SK-N-MC (cell line): ENCODE data around the gene PVALB.

Experiments
- DNase-seq: peaks from one replicate; pipeline ENCODE4 v3.0.0-alpha.2; 2011; ENCODE audit warnings: low read depth, low spot score
- H3K27ac ChIP-seq: fragments of 200-600 bp; sonication (generic); 2 replicates; pipeline ENCODE4 v1.5.1; 2016; ENCODE audit warnings: mixed run types
- H3K36me3 ChIP-seq: fragments of 200-600 bp; sonication (generic); 2 replicates; pipeline ENCODE4 v1.6.1; 2017; ENCODE audit warnings: antibody characterized with exemption, low read length, mixed read lengths; ENCODE audit not compliant: insufficient read depth
- H3K4me3 ChIP-seq: fragments of 200-600 bp; sonication (generic); 2 replicates; pipeline ENCODE4 v1.5.1; 2016
- H3K9ac ChIP-seq: fragments of 200-600 bp; sonication (generic); 2 replicates; pipeline ENCODE4 v1.8.0; 2017; ENCODE audit warnings: mixed run types, mixed read lengths; ENCODE audit not compliant: insufficient read length
- H3K9me3 ChIP-seq: fragments of 200-600 bp; sonication (generic); 2 replicates; pipeline ENCODE4 v1.6.1; 2017; ENCODE audit warnings: low read depth, mild to moderate bottlenecking, antibody characterized with exemption, low read length, moderate library complexity, mixed read lengths
- EZH2 ChIP-seq: fragments of 200-600 bp; sonication (generic); IDR thresholded peaks from one replicate; pipeline ENCODE4 v1.6.1; 2017; ENCODE audit warnings: antibody characterized with exemption
- FOXP2 ChIP-seq: optimal IDR thresholded peaks from 2 replicates; pipeline ENCODE3; 2011; ENCODE audit warnings: mild to moderate bottlenecking, moderate library complexity; ENCODE audit not compliant: insufficient read depth; ENCODE audit errors: extremely low read length, control extremely low read depth
- POLR2AphosphoS5 ChIP-seq: IDR thresholded peaks from 2 replicates; pipeline ENCODE4 v1.6.1; 2012; ENCODE audit warnings: mild to moderate bottlenecking, low read depth, low read length, borderline replicate concordance

Gene PVALB

GRCh38 chr22:36768141-36768540 lies 48.7 kb downstream of the PVALB start:
- Histone ChIP-seq H3K9ac (no peak overlapping the region), H3K36me3 (no peaks in the 10 kb centered on the region), H3K9me3 (no peaks in the 10 kb centered on the region), H3K27ac (no peak overlapping the region), H3K4me3 (no peak overlapping the region)
- TF ChIP-seq EZH2 (no peak), POLR2AphosphoS5 (no peak), FOXP2 (no peak)
- DNase-seq, result no peak

DNA sequence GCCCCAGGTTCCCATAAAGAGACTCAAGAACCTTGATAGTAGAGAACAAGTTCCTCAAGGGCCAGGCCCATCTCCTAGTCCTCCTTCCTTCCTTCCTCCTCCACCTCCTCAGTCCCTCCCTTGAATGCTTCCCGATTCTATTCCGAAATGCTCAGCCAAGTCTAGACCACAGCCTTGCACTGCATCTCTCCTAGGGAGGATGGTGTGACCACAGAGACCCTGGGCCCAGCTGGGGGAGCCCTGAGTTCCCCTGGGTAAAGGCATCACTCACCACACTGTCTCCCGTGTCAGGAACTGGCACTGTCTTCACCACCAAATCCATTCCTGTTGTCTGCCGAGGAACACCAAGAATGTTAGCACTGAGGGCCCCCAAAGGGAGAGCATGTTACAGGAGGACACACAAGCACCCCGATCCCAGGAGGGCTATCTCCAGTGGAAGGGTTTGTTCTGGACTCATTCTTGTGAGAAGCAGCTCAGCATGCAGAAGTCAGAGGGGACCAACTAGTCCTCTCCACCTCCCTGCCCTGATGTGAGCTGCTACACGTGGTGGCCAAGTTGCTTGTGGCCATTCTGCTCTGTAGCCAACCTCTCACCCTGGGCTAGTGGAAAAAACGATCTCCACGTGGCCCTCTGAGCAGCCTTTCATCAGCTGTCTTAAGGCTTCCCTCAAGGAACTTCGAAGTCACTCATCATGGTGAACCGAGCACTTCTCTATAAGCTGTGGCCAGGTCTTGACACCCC lies 49.6 kb downstream of the PVALB start:
- no peak for DNase-seq
- H3K9ac ChIP-seq, result no peak overlapping the region
- no peak overlapping the region for H3K27ac ChIP-seq
- H3K4me3 ChIP-seq, result no peak overlapping the region
- H3K36me3 ChIP-seq, result no peaks in the 10 kb centered on the region
- H3K9me3 ChIP-seq, result no peaks in the 10 kb centered on the region
- TF ChIP-seq EZH2 (no peak), FOXP2 (no peak), POLR2AphosphoS5 (no peak)

GRCh38 chr22:36765943-36766450 lies 50.8 kb downstream of the PVALB start:
- Histone ChIP-seq H3K27ac (no peak overlapping the region), H3K9me3 (no peaks in the 10 kb centered on the region), H3K36me3 (no peaks in the 10 kb centered on the region), H3K4me3 (no peak overlapping the region), H3K9ac (no peak overlapping the region)
- TF ChIP-seq EZH2 (no peak), FOXP2 (no peak), POLR2AphosphoS5 (no peak)
- no peak for DNase-seq

DNA sequence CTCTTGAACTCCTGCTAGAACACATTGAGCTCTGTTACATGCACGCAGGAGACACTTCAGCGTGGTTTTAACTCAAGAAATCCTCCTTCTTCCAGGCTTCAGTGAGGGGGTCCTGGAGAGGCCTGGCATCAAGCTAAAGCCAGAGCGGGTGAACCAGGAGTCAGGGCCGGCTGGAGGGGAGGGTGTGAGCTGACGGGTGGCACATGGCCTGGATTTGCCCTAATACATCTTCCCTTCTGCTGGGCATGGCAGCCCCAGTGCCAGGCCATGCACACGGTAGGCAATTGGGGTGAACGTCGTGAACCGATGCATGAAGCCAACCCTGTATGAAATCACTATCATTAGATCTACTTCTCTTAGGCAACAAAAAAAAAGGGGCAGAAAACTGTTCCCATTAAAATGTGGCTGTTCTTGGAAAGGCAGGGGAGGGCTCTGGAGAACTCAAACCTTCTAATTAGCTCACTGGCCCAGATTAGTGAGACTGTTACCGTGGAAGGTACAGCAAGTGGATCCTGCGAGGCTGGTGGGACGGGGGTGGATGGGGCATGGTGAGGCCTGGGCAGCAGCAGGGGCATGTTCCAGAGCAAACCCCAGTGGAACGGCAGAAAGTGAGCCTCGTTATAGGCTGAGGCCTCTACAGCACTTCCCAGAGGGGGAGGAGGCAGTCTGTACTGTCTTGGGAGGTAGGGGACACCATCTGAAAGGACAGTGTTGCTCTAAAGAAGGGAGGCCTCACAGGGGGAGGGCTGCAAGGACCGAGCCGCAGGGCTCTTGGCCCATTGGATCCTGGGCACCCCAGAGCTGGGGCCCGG lies 51.5 kb downstream of the PVALB start:
- Histone ChIP-seq H3K9me3 (no peaks in the 10 kb centered on the region), H3K4me3 (no peak overlapping the region), H3K36me3 (no peaks in the 10 kb centered on the region), H3K9ac (no peak overlapping the region), H3K27ac (no peak overlapping the region)
- TF ChIP-seq FOXP2 (no peak), EZH2 (no peak), POLR2AphosphoS5 (no peak)
- DNase-seq, result no peak

DNA sequence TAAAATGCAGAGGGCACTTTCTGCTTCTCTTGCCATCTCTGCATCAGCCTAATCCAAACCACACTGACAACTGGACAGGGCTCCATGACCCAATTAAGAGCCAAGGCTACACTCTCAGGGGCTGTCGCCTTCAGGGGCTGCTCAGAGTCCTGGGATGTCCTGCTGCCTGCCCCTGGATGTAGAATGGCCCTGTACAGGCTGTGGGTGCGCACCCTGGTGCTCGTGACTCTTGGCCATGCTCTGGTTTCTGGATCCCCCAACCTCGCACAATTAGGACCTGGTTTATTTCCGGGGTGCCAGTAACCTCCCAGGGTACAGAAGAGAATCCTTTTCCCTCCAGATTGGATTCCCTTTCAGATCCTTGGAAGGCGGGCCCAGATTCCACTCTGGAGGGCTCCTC lies 52.2 kb downstream of the PVALB start:
- no peak for DNase-seq
- H3K36me3 ChIP-seq, result no peaks in the 10 kb centered on the region
- no peak for TF ChIP-seq POLR2AphosphoS5
- TF ChIP-seq EZH2, result no peak
- no peak for TF ChIP-seq FOXP2

DNA sequence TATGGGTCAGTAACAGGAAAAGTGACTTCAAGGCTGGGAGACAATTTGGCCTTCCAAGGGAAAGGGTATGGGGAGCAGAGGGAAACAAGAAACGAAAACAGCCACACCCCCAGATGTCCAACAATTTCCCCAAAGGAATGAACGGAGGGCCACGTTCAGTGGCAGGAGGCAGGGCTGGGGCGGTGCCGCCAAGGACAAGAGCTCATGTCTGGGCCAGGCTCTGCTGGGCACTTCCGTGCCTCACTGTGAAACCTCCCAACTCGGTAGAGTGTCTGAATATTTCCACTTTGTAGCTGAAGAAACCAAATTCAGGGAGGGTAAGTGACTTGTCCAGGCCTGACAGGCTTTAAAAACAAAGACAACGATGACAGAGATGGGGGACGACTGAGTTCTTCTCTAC lies 52.8 kb downstream of the PVALB start:
- no peak overlapping the region for H3K4me3 ChIP-seq
- no peak overlapping the region for H3K9ac ChIP-seq
- TF ChIP-seq FOXP2, result no peak
- TF ChIP-seq POLR2AphosphoS5, result no peak
- no peak for TF ChIP-seq EZH2
- no peak for DNase-seq
- no peaks in the 10 kb centered on the region for H3K9me3 ChIP-seq
- no peaks in the 10 kb centered on the region for H3K36me3 ChIP-seq
- H3K27ac ChIP-seq, result no peak overlapping the region

More for the DNA sequence above, 52.2 kb downstream of the PVALB start:
- Histone ChIP-seq H3K9ac (no peak overlapping the region), H3K9me3 (no peaks in the 10 kb centered on the region), H3K27ac (no peak overlapping the region), H3K4me3 (no peak overlapping the region)

- H3K4me3 ChIP-seq, result no peak overlapping the region
- no peaks in the 10 kb centered on the region for H3K36me3 ChIP-seq
- TF ChIP-seq FOXP2 (no peak), EZH2 (no peak), POLR2AphosphoS5 (no peak)
- no peak for DNase-seq
- H3K9ac ChIP-seq, result no peak overlapping the region
- H3K27ac ChIP-seq, result no peak overlapping the region
- H3K9me3 ChIP-seq, result no peaks in the 10 kb centered on the region
Observed at GRCh38 chr22:36763576-36763975, 53.3 kb downstream of the PVALB start.

GRCh38 chr22:36762687-36763260 lies 54.1 kb downstream of the PVALB start:
- no peak overlapping the region for H3K27ac ChIP-seq
- H3K4me3 ChIP-seq, result no peak overlapping the region
- no peak for DNase-seq
- no peak overlapping the region for H3K9ac ChIP-seq
- no peaks in the 10 kb centered on the region for H3K36me3 ChIP-seq
- no peaks in the 10 kb centered on the region for H3K9me3 ChIP-seq
- TF ChIP-seq POLR2AphosphoS5, result no peak
- no peak for TF ChIP-seq FOXP2
- TF ChIP-seq EZH2, result no peak
